Left lung (tissue), 10 donors: ENCODE data around the gene CUEDC1. TPM values are rescaled to one million over a fixed set of nuclear protein-coding genes. Genes with fewer than 3 reads are reported as not detected.
A peak's percentile ranks its signal among the peaks of the same experiment; 100 is the strongest.

Experiments used
- ATAC-seq: fragments of 200-7000 bp; cut with Tn5 transposase; one replicate; pipeline ENCODE4 v1.9.1; 2020; ENCODE audit warnings: moderate library complexity
- DNase-seq, 4 donors: peaks; one replicate each; pipeline ENCODE4 v3.0.0-alpha.2; 2013 to 2020
- H3K27ac ChIP-seq, 2 donors: fragments of 200-600 bp; sonication (generic) in 1 of 2; one replicate each; pipeline versions ENCODE4 v1.5.0 to v1.8.0; 2020 to 2021
- H3K27me3 ChIP-seq, 2 donors: fragments of 200-600 bp; sonication (generic) in 1 of 2; one replicate each; pipeline versions ENCODE4 v1.5.0 to v1.8.0; 2020 to 2021
- H3K36me3 ChIP-seq, 2 donors: fragments of 200-600 bp; sonication (generic) in 1 of 2; one replicate each; pipeline versions ENCODE4 v1.5.0 to v1.8.0; 2020 to 2021
- H3K4me1 ChIP-seq, 2 donors: fragments of 200-600 bp; one replicate each; pipeline ENCODE4 v1.8.0; 2021
- H3K4me3 ChIP-seq, 2 donors: fragments of 200-600 bp; sonication (generic) in 1 of 2; one replicate each; pipeline versions ENCODE4 v1.5.0 to v1.8.0; 2020 to 2021; ENCODE audit warnings: mild to moderate bottlenecking in 1 of 2
- H3K9me3 ChIP-seq, 2 donors: fragments of 200-600 bp; sonication (generic) in 1 of 2; one replicate each; pipeline versions ENCODE4 v1.5.0 to v1.8.0; 2020 to 2021
- intact Hi-C, 2 donors: fragments of 100-400 bp; cut with DNase I; formaldehyde crosslinking; loops; one replicate each; pipeline versions ENCODE4 v1.11.2 to v1.14.2; 2022
- polyA plus RNA-seq, 6 donors: library from polyadenylated mRNA; unstranded; fragments of 120-200 nt; gene quantifications; one replicate each; pipeline ENCODE4 v1.2.1, GENCODE V29; 2013; ENCODE audit not compliant: insufficient read length in 6 of 6
- total RNA-seq, 2 donors: library from RNA; stranded (reverse); fragmentation: NEBNext Ultra II Directional; extraction: Animal tissue kit (Norgen Biotek cat#: 25700); gene quantifications; one replicate each; pipeline ENCODE4 v1.2.1, GENCODE V29; 2021
- TF ChIP-seq, protein P1 (sequence below), 2 donors: fragments of 200-600 bp; sonication (generic) in 1 of 2; IDR thresholded peaks; one replicate each; pipeline versions ENCODE4 v1.5.0 to v1.8.0; 2021; ENCODE audit warnings: antibody characterized with exemption in 2 of 2
- donor health status: DM: no; HTN: yes; CAD: no.
- donor health status: DM: no; HTN: no; CAD: no.

The CUEDC1 gene
- total and polyA plus RNA-seq, 8 donors, result 38.2 to 47.7 (median 42.6) TPM

- ATAC-seq, result peak; percentile 81
- peaks cover 18 to 26% of the 10 kb centered on the region in 2 donors for H3K4me1 ChIP-seq
- TF ChIP-seq, protein P1, sequence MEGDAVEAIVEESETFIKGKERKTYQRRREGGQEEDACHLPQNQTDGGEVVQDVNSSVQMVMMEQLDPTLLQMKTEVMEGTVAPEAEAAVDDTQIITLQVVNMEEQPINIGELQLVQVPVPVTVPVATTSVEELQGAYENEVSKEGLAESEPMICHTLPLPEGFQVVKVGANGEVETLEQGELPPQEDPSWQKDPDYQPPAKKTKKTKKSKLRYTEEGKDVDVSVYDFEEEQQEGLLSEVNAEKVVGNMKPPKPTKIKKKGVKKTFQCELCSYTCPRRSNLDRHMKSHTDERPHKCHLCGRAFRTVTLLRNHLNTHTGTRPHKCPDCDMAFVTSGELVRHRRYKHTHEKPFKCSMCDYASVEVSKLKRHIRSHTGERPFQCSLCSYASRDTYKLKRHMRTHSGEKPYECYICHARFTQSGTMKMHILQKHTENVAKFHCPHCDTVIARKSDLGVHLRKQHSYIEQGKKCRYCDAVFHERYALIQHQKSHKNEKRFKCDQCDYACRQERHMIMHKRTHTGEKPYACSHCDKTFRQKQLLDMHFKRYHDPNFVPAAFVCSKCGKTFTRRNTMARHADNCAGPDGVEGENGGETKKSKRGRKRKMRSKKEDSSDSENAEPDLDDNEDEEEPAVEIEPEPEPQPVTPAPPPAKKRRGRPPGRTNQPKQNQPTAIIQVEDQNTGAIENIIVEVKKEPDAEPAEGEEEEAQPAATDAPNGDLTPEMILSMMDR (IDR thresholded peaks at IDR 0.05), result no peak
- peaks cover 0 to 9% of the 10 kb centered on the region in 2 donors for H3K27me3 ChIP-seq
- H3K27ac ChIP-seq, result peak overlapping the region; percentile 79 to 82
- H3K9me3 ChIP-seq, result no peaks in the 10 kb centered on the region
- peak overlapping the region; percentile 38 to 52 for H3K4me3 ChIP-seq
- intact Hi-C loops, result loop anchor here in 1 of 2 donors (10.0 kb wide), 1 partner anchor 133 kb away; no protein-coding TSS in a partner anchor
- H3K36me3 ChIP-seq, result peaks cover 0 to 13% of the 10 kb centered on the region in 2 donors
- peak in 2 of 4 donors; percentile 78 to 91 for DNase-seq
Observed at GRCh38 chr17:57861790-57862693, 93.2 kb downstream of the CUEDC1 start.

DNA sequence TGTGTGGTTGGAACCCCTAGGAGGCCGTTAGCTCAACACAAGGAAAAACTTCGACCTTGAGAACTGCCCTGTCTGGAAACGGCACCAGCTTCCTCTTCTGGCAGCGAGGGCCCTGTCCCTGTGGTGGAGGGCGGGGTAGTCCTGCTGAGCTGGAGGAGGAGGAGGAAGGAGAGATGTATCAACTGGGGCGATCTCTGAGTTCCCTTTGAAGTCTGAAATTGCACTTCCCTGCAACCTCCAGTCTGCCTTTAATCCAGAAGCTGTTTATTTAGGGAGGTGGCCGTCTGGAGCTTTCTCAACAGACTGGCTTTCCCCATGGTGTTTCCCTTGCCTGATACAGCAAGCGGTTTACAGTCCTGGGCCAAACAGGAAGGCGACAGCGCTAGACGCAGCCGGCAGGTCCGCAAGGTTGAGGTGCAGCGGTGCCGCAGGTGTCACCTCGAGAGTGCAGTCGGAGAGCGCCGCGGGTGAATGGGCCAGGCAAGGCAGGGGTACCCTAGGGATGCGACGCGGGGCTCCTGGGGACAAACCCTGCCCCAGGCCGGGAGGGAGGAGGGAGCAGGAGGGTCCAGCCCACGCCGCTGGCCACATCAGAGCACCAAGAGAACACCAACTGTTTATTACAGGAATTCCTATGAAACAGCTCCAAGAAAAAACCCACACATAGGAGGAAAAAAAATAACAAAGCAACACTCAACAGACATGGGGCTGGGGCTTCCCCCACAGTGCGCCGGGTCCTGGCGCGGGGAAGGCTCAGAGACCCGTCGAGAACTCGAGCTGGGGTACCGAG, 94.0 kb downstream of the CUEDC1 start:
- intact Hi-C loops, result loop anchor here in 1 of 2 donors (10.0 kb wide), 1 partner anchor 134 kb away; no protein-coding TSS in a partner anchor
- DNase-seq, result peak in 3 of 4 donors; percentile 36 to 91 (median 85)
- H3K27ac ChIP-seq, result peak overlapping the region; percentile 79 to 82

GRCh38 chr17:57860414-57860999, 94.7 kb downstream of the CUEDC1 start:
- intact Hi-C loops, result loop anchor here in 1 of 2 donors (10.0 kb wide), 1 partner anchor 134 kb away; no protein-coding TSS in a partner anchor

More for the DNA sequence above, 94.0 kb downstream of the CUEDC1 start:
- TF ChIP-seq, protein P1 (IDR thresholded peaks at IDR 0.05), result no peak
- ATAC-seq, result peak; percentile 70
- Histone ChIP-seq H3K4me3 (peak overlapping the region; percentile 38 to 52), H3K27me3 (peaks cover 0 to 9% of the 10 kb centered on the region in 2 donors), H3K9me3 (no peaks in the 10 kb centered on the region), H3K4me1 (peaks cover 18 to 25% of the 10 kb centered on the region in 2 donors), H3K36me3 (peaks cover 0 to 10% of the 10 kb centered on the region in 2 donors)

GRCh38 chr17:57859601-57860413, 95.4 kb downstream of the CUEDC1 start:
- H3K9me3 ChIP-seq, result no peaks in the 10 kb centered on the region
- ATAC-seq (no peak), DNase-seq (no peak)
- TF ChIP-seq, protein P1 (IDR thresholded peaks at IDR 0.05), result no peak
- intact Hi-C loops, result loop anchor here (5.0 to 10.0 kb wide), 3 partner anchors 135 to 255 kb away; no protein-coding TSS in a partner anchor
- peaks cover 18 to 25% of the 10 kb centered on the region in 2 donors for H3K4me1 ChIP-seq
- H3K27ac ChIP-seq, result no peak overlapping the region
- H3K4me3 ChIP-seq, result no peak overlapping the region
- H3K27me3 ChIP-seq, result peaks cover 0 to 9% of the 10 kb centered on the region in 2 donors
- no peaks in the 10 kb centered on the region for H3K36me3 ChIP-seq

More at GRCh38 chr17:57860414-57860999, 94.7 kb downstream of the CUEDC1 start:
- Histone ChIP-seq H3K27ac (peak overlapping the region; percentile 79 to 82), H3K36me3 (peaks cover 0 to 3% of the 10 kb centered on the region in 2 donors), H3K4me1 (peaks cover 18 to 25% of the 10 kb centered on the region in 2 donors), H3K9me3 (no peaks in the 10 kb centered on the region), H3K4me3 (no peak overlapping the region), H3K27me3 (peaks cover 0 to 9% of the 10 kb centered on the region in 2 donors)
- ATAC-seq, result no peak
- TF ChIP-seq, protein P1 (IDR thresholded peaks at IDR 0.05), result no peak
- DNase-seq, result peak in 1 of 4 donors; percentile 20
